GM21367 (cell line): Measurements from ENCODE around the gene TPCN2.

Experiments used
- ATAC-seq: cut with Tn5 transposase; IDR thresholded peaks from one replicate; pipeline ENCODE4 v1.9.1; 2021; ENCODE audit not compliant: unreplicated experiment

Gene TPCN2

DNA sequence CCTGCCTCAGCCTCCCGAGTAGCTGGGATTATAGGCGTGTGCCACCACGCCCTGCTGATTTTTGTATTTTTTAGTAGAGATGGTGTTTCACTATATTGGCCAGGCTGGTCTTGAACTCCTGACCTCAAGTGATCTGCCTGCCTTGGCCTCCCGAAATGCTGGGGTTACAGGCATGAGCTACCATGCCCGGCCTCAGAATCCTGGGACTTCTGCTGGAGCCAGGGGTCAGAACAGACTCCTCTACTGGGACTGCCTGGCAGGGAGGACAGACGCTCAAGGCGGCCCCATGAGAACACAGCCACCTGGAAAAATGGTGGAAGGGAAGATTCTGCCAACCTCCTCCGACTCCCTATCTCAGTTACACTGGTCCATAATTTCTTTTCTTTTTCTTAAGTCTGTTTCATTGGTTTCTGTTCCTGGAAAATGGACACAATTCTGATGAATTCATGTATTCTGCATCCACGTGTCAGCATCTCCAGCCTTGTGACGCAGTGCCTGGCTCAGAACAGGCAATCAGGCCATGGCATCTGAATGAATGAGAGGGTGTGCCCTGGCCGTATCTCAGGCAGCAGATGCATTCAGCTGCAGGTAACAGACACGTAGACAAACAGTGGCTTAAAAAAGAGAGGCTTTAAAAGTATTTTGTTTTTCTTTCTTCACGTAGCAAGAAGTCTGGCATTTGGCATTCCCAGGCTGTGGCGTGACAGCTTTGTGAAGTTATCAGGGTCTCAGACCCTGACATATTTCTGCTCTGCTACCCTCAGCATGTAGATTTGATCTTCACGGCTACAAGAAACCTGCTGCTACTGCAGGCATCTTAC lies 111.8 kb downstream of the TPCN2 start:
- no peak for ATAC-seq

- ATAC-seq: no peak
These were observed 112.3 kb downstream of the TPCN2 start for GRCh38 chr11:69161117-69161407.

DNA sequence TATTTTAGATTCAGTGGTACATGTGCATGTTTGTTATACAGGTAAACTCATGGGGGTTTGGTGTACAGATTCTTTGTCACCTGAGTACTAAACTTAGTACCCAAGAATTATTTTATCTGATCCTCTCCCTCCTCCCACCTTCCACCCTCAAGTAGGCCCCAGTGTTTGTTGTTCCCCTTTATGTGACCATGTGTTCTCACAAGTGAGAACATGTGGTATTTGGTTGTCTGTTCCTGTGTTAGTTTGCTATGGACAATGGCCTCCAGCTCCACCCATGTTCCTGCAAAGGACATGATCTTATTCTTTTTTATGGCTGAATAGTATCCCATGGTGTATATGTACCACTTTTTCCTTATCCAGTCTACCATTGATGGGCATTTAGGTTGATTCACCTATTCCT lies 113.8 kb downstream of the TPCN2 start:
- no peak for ATAC-seq

- ATAC-seq: no peak
These were observed 115.1 kb downstream of the TPCN2 start for GRCh38 chr11:69163842-69164241.

- no peak for ATAC-seq
These were observed 116.1 kb downstream of the TPCN2 start for GRCh38 chr11:69164824-69165223.

GRCh38 chr11:69165775-69166174 lies 117.0 kb downstream of the TPCN2 start:
- ATAC-seq: no peak

GRCh38 chr11:69166218-69167115 lies 117.7 kb downstream of the TPCN2 start:
- peak; percentile 77 for ATAC-seq

- no peak for ATAC-seq
These were observed 118.6 kb downstream of the TPCN2 start for GRCh38 chr11:69167130-69167915.

GRCh38 chr11:69167916-69168691 lies 119.4 kb downstream of the TPCN2 start:
- ATAC-seq: no peak

DNA sequence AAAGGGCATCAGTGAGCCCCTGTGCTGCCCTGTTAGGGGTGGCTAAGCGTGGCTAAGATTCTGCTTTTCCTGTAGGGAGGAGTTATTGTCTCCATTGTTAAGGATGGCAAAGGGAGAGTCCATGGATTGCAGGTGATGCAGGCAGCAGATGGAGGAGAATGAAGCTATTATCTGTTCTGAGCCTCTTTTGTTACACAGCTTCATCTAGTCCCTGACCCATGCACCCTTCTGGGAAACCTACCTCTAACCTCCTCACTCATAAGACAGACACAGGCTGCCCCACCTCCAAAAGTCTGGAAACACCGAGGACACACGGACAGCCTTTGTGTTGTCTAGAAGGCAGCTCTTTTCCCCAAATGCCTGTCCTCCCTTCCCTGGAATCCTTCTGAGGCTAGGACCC lies 120.7 kb downstream of the TPCN2 start:
- no peak for ATAC-seq

DNA sequence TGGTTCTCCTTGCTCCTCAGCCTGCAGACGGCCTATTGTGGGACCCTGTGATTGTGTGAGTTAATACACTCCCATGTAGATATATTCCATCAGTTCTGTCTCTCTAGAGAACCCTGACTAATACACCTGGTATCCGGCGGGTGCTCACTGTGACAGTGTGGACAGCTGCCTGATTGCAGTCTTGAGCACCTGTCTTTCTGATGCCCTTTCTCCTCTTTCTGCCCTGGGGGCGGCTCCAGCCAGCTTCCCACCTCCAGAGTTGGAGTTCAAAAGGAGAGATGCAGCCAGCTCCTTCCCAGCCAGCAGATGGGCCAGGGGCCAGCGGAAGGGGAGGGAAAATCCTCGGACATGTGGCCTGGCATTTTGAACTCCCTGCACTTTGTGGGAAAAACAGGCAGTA lies 122.0 kb downstream of the TPCN2 start:
- ATAC-seq: no peak

DNA sequence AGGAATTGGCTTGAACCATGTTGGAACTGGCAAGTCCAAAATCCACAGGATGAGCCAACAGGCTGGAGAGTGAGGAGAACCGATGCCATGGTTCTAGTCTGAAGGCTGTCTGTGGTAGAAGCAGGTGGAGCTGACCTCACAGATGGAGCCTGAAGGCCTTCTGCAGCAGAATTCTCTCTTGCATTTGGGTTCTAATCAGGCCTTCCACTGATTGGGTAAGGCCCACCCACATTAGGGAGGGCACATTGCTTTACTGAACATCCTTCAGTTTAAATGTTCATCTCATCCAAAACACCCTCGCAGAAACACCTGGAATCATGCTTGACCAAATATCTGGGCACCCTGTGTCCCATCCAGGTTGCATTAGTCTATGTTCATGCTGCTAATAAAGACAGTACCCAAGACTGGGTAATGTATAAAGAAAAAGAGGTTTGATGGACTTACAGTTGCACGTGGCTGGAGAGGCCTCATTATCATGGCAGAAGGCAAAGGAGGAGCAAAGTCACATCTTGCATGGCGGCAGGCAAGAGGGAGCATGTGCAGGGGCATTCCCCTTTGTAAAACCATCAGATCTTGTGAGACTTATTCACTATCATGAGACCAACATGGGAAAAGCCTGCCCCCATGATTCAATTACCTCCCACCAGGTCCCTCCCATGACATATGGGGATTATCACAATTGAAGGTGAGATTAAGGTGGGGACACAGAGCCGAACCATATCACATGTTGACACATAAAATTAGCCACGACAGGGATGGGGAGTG lies 122.9 kb downstream of the TPCN2 start:
- ATAC-seq: no peak

DNA sequence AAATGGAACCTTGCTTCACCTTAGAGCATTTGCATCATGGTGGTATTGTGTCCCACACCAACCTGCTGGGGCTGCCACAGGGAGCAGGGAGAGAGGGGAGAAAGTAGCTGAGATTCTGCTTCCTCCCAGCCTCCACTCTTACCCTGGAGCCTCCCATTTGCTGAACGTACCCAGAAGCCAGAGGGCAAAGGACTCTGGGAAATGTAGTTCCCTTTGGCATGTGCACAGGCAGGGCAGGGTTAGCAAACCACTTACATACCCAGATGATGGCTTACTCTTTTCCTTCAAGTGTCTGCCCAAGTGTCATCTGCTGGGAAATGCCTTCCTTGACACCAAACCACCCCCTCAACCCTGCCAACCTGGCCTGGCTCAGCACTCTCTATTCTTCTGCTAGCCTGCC lies 123.9 kb downstream of the TPCN2 start:
- ATAC-seq: no peak

DNA sequence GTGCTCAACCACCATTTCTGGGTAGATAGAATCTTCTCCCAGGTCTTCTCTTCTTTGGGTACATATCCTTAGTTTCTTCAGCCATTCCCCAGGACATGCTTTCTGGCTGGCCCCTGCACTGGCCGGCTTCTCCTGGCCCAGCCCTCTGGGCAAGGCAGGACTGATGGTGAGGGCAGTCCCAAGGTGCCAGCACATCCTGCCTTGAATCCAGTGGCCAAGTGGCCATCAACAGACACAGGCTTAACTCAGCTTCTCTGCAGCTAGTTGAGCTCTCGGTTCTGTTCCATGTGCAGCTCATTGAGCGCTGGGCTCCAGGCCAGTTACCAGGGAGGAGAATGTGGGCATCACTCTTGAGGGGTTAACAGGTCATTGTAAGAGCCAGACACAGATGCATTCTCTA lies 124.6 kb downstream of the TPCN2 start:
- no peak for ATAC-seq

DNA sequence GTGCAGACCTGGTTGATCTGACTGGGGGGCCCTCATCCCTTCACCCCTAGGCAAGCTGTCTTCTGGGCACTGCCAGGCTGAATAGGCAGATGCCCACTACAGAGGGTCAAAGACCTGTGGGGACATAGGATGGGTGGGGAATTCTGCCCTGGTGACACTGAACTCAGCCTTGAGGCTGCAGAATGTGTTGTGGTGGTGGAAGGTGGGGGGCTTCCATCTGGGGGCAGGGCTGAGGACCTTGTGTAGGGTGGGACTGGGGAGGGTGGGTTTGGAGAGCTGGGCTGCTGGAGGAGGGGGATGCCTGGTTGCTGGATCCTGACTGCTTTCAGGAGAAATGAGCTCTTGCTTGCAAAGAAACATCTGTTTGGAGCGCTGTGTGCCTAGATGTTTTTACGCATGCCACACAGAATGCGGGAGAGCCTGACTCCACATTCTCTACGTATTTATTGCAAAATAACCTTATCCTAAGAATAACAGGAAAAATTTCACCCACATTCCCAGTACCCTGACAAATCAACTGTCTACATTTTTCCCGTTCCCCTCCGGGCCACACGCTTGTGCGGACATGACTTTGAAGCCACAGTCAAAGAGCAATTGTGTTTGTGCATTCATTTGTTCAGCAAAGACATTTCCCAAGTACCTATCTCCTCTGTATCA lies 125.3 kb downstream of the TPCN2 start:
- no peak for ATAC-seq

- no peak for ATAC-seq
These were observed 126.1 kb downstream of the TPCN2 start for GRCh38 chr11:69174841-69175240.

- ATAC-seq: no peak
These were observed 130.2 kb downstream of the TPCN2 start for GRCh38 chr11:69178819-69179482.

GRCh38 chr11:69180226-69180625 lies 131.5 kb downstream of the TPCN2 start:
- no peak for ATAC-seq

- ATAC-seq: no peak
These were observed 132.0 kb downstream of the TPCN2 start for GRCh38 chr11:69180726-69181125.
